H1 (cell line): ENCODE data around the gene FRMD5. TPM values are rescaled to one million over a fixed set of nuclear protein-coding genes. Genes with fewer than 3 reads are reported as not detected.

Experiments
- CTCF ChIA-PET: fragments of 300-600 bp; sonication (Branson Sonifier 250); formaldehyde crosslinking; loops from one replicate; lab custom pipeline; 2021; ENCODE audit not compliant: partially characterized antibody; lab: Charles Lee
- POLR2A ChIA-PET: fragments of 300-600 bp; sonication (Branson Sonifier 250); formaldehyde crosslinking; loops from one replicate; lab custom pipeline; 2021; ENCODE audit warnings: inconsistent platforms; ENCODE audit not compliant: partially characterized antibody; lab: Charles Lee
- DNase-seq, 2 experiments: peaks; one replicate each; pipeline versions ENCODE4 v3.0.0 to v3.0.0-alpha.2; 2010 to 2022; ENCODE audit warnings: low spot score in 2 of 2, low read depth in 1 of 2, mixed read lengths in 1 of 2
- FAIRE-seq: peaks from 2 replicates; lab custom pipeline; 2011; peaks lifted over from hg19 to GRCh38; lab: Jason Lieb, UNC
- H2AFZ ChIP-seq: 2 replicates; pipeline ENCODE4 v1.8.1; 2012; ENCODE audit warnings: low read length, inconsistent platforms
- H2AK5ac ChIP-seq: 2 replicates; pipeline ENCODE4 v1.6.1; 2013; ENCODE audit warnings: low read depth, low read length
- H2BK120ac ChIP-seq: replicated peaks from 2 replicates; pipeline ENCODE3; 2013; ENCODE audit warnings: low read depth, low read length, inconsistent platforms
- H2BK12ac ChIP-seq: 2 replicates; pipeline ENCODE4 v1.6.1; 2013; ENCODE audit warnings: low read depth, low read length
- H2BK15ac ChIP-seq: 2 replicates; pipeline ENCODE4 v1.6.1; 2013; ENCODE audit warnings: low read length
- H2BK20ac ChIP-seq: 2 replicates; pipeline ENCODE4 v1.6.1; 2013; ENCODE audit warnings: low read length
- H2BK5ac ChIP-seq: 2 replicates; pipeline ENCODE4 v1.6.1; 2013; ENCODE audit warnings: low read depth, low read length
- H3K14ac ChIP-seq: 2 replicates; pipeline ENCODE4 v1.6.1; 2013; ENCODE audit warnings: inconsistent platforms; ENCODE audit not compliant: insufficient read length
- H3K18ac ChIP-seq: 2 replicates; pipeline ENCODE4 v1.6.1; 2013; ENCODE audit warnings: low read length; ENCODE audit errors: extremely low read depth
- H3K23ac ChIP-seq: 2 replicates; pipeline ENCODE4 v1.6.1; 2013; ENCODE audit warnings: inconsistent platforms; ENCODE audit not compliant: insufficient read length
- H3K23me2 ChIP-seq: 2 replicates; pipeline ENCODE4 v1.6.1; 2013; ENCODE audit warnings: low read depth, low read length
- H3K27ac ChIP-seq: 2 replicates; pipeline ENCODE4 v1.6.1; 2011; ENCODE audit warnings: low read depth, low read length, inconsistent platforms
- H3K27me3 ChIP-seq, 4 experiments: replicated peaks in 1 of 4; 1 replicate in 1 of 4; 2 replicates in 3 of 4; pipeline versions ENCODE4 v1.6.1 to v1.8.1; 2011 to 2013; ENCODE audit warnings: low read length in 3 of 4, mild to moderate bottlenecking in 3 of 4, inconsistent platforms in 2 of 4, mixed read lengths in 2 of 4, moderate library complexity in 1 of 4; ENCODE audit not compliant: control insufficient read depth in 3 of 4, insufficient read depth in 3 of 4; ENCODE audit errors: extremely low read depth in 1 of 4
- H3K36me3 ChIP-seq, 4 experiments: 2 replicates each; pipeline versions ENCODE4 v1.6.1 to v1.8.1; 2011 to 2013; ENCODE audit warnings: mild to moderate bottlenecking in 4 of 4, low read length in 3 of 4, moderate library complexity in 2 of 4, control low read depth in 1 of 4, inconsistent platforms in 1 of 4; ENCODE audit not compliant: insufficient read depth in 4 of 4, control insufficient read depth in 2 of 4
- H3K4ac ChIP-seq: replicated peaks from 2 replicates; pipeline ENCODE3; 2013; ENCODE audit warnings: low read length, low read depth, mixed read lengths, inconsistent platforms; ENCODE audit not compliant: insufficient read length
- H3K4me1 ChIP-seq, 4 experiments: replicated peaks in 1 of 4; 1 replicate in 1 of 4; 2 replicates in 3 of 4; pipeline versions ENCODE4 v1.6.1 to v1.8.1; 2011 to 2013; ENCODE audit warnings: low read length in 3 of 4, inconsistent platforms in 2 of 4, mixed read lengths in 1 of 4; ENCODE audit not compliant: insufficient read depth in 4 of 4, control insufficient read depth in 3 of 4
- H3K4me2 ChIP-seq, 2 experiments: 2 replicates each; pipeline versions ENCODE4 v1.6.1 to v1.8.1; 2011 to 2013; ENCODE audit warnings: low read depth in 2 of 2, low read length in 2 of 2, control low read depth in 1 of 2, inconsistent platforms in 1 of 2, mild to moderate bottlenecking in 1 of 2; ENCODE audit not compliant: insufficient read depth in 1 of 2
- H3K4me3 ChIP-seq, 4 experiments: fragments of 200-600, 300-600 bp in 1 of 4; sonication (generic), shearing (Covaris generic), sonication (Bioruptor Twin) in 1 of 4; 2 replicates each; pipeline versions ENCODE4 v1.5.1 to v1.8.1; 2011 to 2016; ENCODE audit warnings: low read length in 4 of 4, low read depth in 3 of 4, control low read depth in 2 of 4, inconsistent platforms in 2 of 4, mild to moderate bottlenecking in 2 of 4, mixed read lengths in 1 of 4, moderate library complexity in 1 of 4; ENCODE audit not compliant: insufficient read depth in 2 of 4; ENCODE audit errors: extremely low read depth in 1 of 4
- H3K56ac ChIP-seq: replicated peaks from 2 replicates; pipeline ENCODE3; 2013; ENCODE audit warnings: low read depth, mild to moderate bottlenecking, mixed read lengths, low read length, inconsistent platforms; ENCODE audit not compliant: insufficient read length
- H3K79me1 ChIP-seq: 2 replicates; pipeline ENCODE4 v1.6.1; 2013; ENCODE audit warnings: low read depth, low read length, control low read depth
- H3K79me2 ChIP-seq, 2 experiments: 2 replicates each; pipeline versions ENCODE4 v1.6.1 to v1.8.1; 2012 to 2013; ENCODE audit warnings: low read length in 2 of 2, mild to moderate bottlenecking in 2 of 2, inconsistent platforms in 1 of 2; ENCODE audit not compliant: insufficient read depth in 2 of 2, control insufficient read depth in 1 of 2
- H3K9ac ChIP-seq, 4 experiments: replicated peaks in 1 of 4; 1 replicate in 1 of 4; 2 replicates in 3 of 4; pipeline versions ENCODE4 v1.6.1 to v1.8.1; 2011 to 2013; ENCODE audit warnings: low read depth in 3 of 4, low read length in 3 of 4, control low read depth in 2 of 4, mild to moderate bottlenecking in 2 of 4, moderate library complexity in 2 of 4, inconsistent platforms in 1 of 4; ENCODE audit errors: extremely low read depth in 1 of 4
- H3K9me3 ChIP-seq, 2 experiments: 2 replicates each; pipeline versions ENCODE4 v1.6.1 to v1.8.1; 2012 to 2013; ENCODE audit warnings: mild to moderate bottlenecking in 2 of 2, moderate library complexity in 2 of 2, control low read depth in 1 of 2, inconsistent platforms in 1 of 2, low read depth in 1 of 2, low read length in 1 of 2, mixed read lengths in 1 of 2; ENCODE audit not compliant: insufficient read depth in 2 of 2
- H4K20me1 ChIP-seq, 2 experiments: replicated peaks in 1 of 2; 2 replicates each; pipeline versions ENCODE3 to v1.8.1; 2011 to 2013; ENCODE audit warnings: inconsistent platforms in 2 of 2, low read length in 2 of 2, mild to moderate bottlenecking in 1 of 2; ENCODE audit not compliant: insufficient read depth in 2 of 2, control insufficient read depth in 1 of 2
- H4K5ac ChIP-seq: 2 replicates; pipeline ENCODE4 v1.6.1; 2013; ENCODE audit warnings: low read length, low read depth, mixed read lengths, inconsistent platforms; ENCODE audit not compliant: insufficient read length
- H4K8ac ChIP-seq: 2 replicates; pipeline ENCODE4 v1.8.0; 2013; ENCODE audit warnings: mild to moderate bottlenecking, moderate library complexity, low read length, inconsistent platforms; ENCODE audit not compliant: insufficient read depth; ENCODE audit errors: extremely low read depth
- H4K91ac ChIP-seq: replicated peaks from 2 replicates; pipeline ENCODE3; 2013; ENCODE audit warnings: low read length, mixed read lengths, inconsistent platforms; ENCODE audit not compliant: insufficient read length
- EP300 ChIP-seq, 2 experiments: IDR thresholded peaks; 1 replicate in 1 of 2; 2 replicates in 1 of 2; pipeline ENCODE4 v1.6.1; 2011 to 2012; ENCODE audit warnings: low read depth in 2 of 2, low read length in 2 of 2, mild to moderate bottlenecking in 2 of 2, borderline replicate concordance in 1 of 2, inconsistent platforms in 1 of 2, moderate library complexity in 1 of 2
- NANOG ChIP-seq: IDR thresholded peaks from 2 replicates; pipeline ENCODE4 v1.6.1; 2011; ENCODE audit warnings: low read length, low read depth, mild to moderate bottlenecking, inconsistent platforms; ENCODE audit not compliant: insufficient read depth, poor library complexity, severe bottlenecking
- POU5F1 ChIP-seq: IDR thresholded peaks from 2 replicates; pipeline ENCODE4 v1.6.1; 2011; ENCODE audit warnings: low read depth, mild to moderate bottlenecking, low read length, moderate library complexity
- SIRT6 ChIP-seq: IDR thresholded peaks from one replicate; pipeline ENCODE4 v1.7.1; 2012; ENCODE audit warnings: low read length, inconsistent platforms
- SP1 ChIP-seq: IDR thresholded peaks from 2 replicates; pipeline ENCODE4 v1.6.1; 2011; ENCODE audit warnings: low read depth, low read length
- TBP ChIP-seq: IDR thresholded peaks from 2 replicates; pipeline ENCODE4 v1.6.1; 2011; ENCODE audit warnings: low read depth, low read length, improper control_type of control experiment
- WGBS, 2 experiments: shearing (Covaris generic) in 1 of 2; methylation state at CpG; one replicate each; pipeline versions ENCODE4 v1.1.6 to v1.1.7; 2013 to 2015; ENCODE audit warnings: low lambda C conversion rate in 2 of 2, mixed read lengths in 2 of 2, inconsistent platforms in 1 of 2, low coverage in 1 of 2, missing lambda C conversion rate in 1 of 2; ENCODE audit not compliant: insufficient replicate concordance in 2 of 2, insufficient coverage in 1 of 2, insufficient read length in 1 of 2; ENCODE audit errors: extremely low coverage in 1 of 2, missing lambda C conversion rate in 1 of 2; 5-methylcytosine and 5-hydroxymethylcytosine counted together
- polyA plus RNA-seq, 7 experiments: library from polyadenylated mRNA; depleted of rRNA in 3 of 7; stranded (reverse) in 5 of 7; unstranded in 2 of 7; fragments of >200 nt in 5 of 7; fragments of 200-250 nt in 2 of 7; gene quantifications; 1 replicate in 5 of 7; 2 replicates in 1 of 7; 4 replicates in 1 of 7; pipeline versions ENCODE4 v1.2.1 to v1.2.3, GENCODE V29; 2011 to 2013; ENCODE audit warnings: missing spikeins in 2 of 7, mixed read lengths in 2 of 7
- total RNA-seq: library from RNA; stranded (reverse); fragmentation: NEBNext Ultra II Directional; extraction: Animal tissue kit (Norgen Biotek cat#: 25700); gene quantifications from 2 replicates; pipeline ENCODE4 v1.2.1, GENCODE V29; 2021
- TF ChIP-seq, protein P1 (sequence below): IDR thresholded peaks from 2 replicates; pipeline ENCODE4 v1.6.1; 2011; ENCODE audit warnings: low read depth, mild to moderate bottlenecking, low read length; ENCODE audit not compliant: insufficient read depth

Gene FRMD5
- total and polyA plus RNA-seq, 2 of the 8 experiments (the other 6 are each of a cell fraction or from before 2014, with no cell fraction given) = 10.1 to 12.6 TPM

DNA sequence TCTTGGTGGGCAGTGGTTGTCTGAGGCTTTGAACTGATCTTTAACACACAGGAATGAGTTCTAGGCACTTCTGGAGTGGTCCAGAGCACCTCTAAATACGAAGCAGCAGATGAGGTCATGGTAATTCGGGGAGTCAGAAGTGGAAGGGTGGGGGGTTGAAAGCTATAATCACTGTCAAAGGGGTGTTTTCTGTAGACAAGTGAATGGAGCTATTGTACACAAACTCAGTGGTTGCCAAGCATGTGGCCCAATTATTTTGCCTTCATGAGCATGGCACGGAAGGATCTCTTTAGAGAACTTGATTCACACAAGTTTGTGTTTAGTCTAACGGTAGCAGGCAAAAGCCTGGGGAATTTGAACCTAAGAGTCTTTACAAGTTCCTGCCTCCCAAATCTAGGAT, 6.3 kb downstream of the FRMD5 start:
- CTCF ChIA-PET = interaction anchor here (1.4 kb wide), 1 partner anchor 307 kb away, joined by 4 read pairs; no protein-coding TSS in a partner anchor
- Histone ChIP-seq H3K4me3 (no peak overlapping the region), H2AFZ (no peak overlapping the region), H3K36me3 (no peaks in the 10 kb centered on the region), H3K27me3 (no peaks in the 10 kb centered on the region), H4K8ac (no peak overlapping the region), H2BK120ac (no peak overlapping the region), H3K9me3 (no peaks in the 10 kb centered on the region), H3K56ac (no peak overlapping the region), H2BK15ac (no peak overlapping the region), H2BK20ac (no peak overlapping the region), H3K18ac (no peak overlapping the region), H3K4ac (no peak overlapping the region), H3K79me1 (no peaks in the 10 kb centered on the region; the same call in 1 of the 2 replicates), H3K14ac (no peak overlapping the region), H4K5ac (no peak overlapping the region), H4K91ac (no peak overlapping the region), H2BK5ac (no peak overlapping the region), H3K9ac (no peak overlapping the region), H3K23ac (no peak overlapping the region), H2AK5ac (no peak overlapping the region), H2BK12ac (no peak overlapping the region), H3K27ac (no peak overlapping the region), H4K20me1 (peaks cover 3 to 4% of the 10 kb centered on the region in 2 experiments), H3K4me1 (peaks cover 0 to 4% (median 0%) of the 10 kb centered on the region in 4 experiments; a peak in 4 of 7 replicates), H3K23me2 (peaks cover under 1% of the 10 kb centered on the region; the same call in 1 of the 2 replicates), H3K79me2 (peaks cover 0 to 43% of the 10 kb centered on the region in 2 experiments; a peak in 2 of 4 replicates), H3K4me2 (no peak overlapping the region)
- TF ChIP-seq, protein P1, sequence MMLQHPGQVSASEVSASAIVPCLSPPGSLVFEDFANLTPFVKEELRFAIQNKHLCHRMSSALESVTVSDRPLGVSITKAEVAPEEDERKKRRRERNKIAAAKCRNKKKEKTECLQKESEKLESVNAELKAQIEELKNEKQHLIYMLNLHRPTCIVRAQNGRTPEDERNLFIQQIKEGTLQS = no peak
- TF ChIP-seq NANOG (no peak), SIRT6 (no peak), POU5F1 (no peak), SP1 (no peak), TBP (no peak), EP300 (IDR thresholded peaks at IDR 0.05; ENCODE audit: borderline replicate concordance in 1 of 2, low read depth in 2 of 2, low read length in 2 of 2) (no peak)
- POLR2A ChIA-PET = no interaction called here
- DNase-seq (no peak), FAIRE-seq (no peak)
- WGBS, 2 experiments = 85% methylated on average over 4 of the region's 4 CpGs; no CpG with 5 or more reads in 1 of the 2 experiments
